Mucosa of rectum (tissue), 2 donors: ENCODE results near the gene MTUS2.

Experiments
- H3K27ac ChIP-seq, 2 donors: one replicate each; pipeline ENCODE4 v1.7.0; 2013; ENCODE audit warnings: inconsistent platforms in 2 of 2, low read depth in 2 of 2, low read length in 2 of 2
- H3K27me3 ChIP-seq, 2 donors: one replicate each; pipeline ENCODE4 v1.7.0; 2013; ENCODE audit warnings: low read length in 2 of 2; ENCODE audit not compliant: control insufficient read depth in 2 of 2, insufficient read depth in 2 of 2
- H3K36me3 ChIP-seq, 2 donors: one replicate each; pipeline ENCODE4 v1.7.0; 2013; ENCODE audit warnings: low read length in 2 of 2; ENCODE audit not compliant: control insufficient read depth in 2 of 2, insufficient read depth in 2 of 2
- H3K4me1 ChIP-seq, 2 donors: one replicate each; pipeline ENCODE4 v1.7.0; 2013; ENCODE audit warnings: low read length in 2 of 2, mild to moderate bottlenecking in 1 of 2; ENCODE audit not compliant: control insufficient read depth in 2 of 2, insufficient read depth in 2 of 2
- H3K4me3 ChIP-seq, 2 donors: one replicate each; pipeline ENCODE4 v1.7.0; 2013; ENCODE audit warnings: low read length in 2 of 2
- H3K9ac ChIP-seq, 2 donors: one replicate each; pipeline ENCODE4 v1.7.0; 2013; ENCODE audit warnings: low read length in 2 of 2, low read depth in 1 of 2, mild to moderate bottlenecking in 1 of 2
- H3K9me3 ChIP-seq, 2 donors: one replicate each; pipeline ENCODE4 v1.7.0; 2013; ENCODE audit warnings: low read length in 2 of 2; ENCODE audit not compliant: control insufficient read depth in 2 of 2
- donor health status: healthy.
- donor health status: Normal muscosa, but diverticular disease.

Gene MTUS2

GRCh38 chr13:29164116-29164515 is 344.0 kb downstream of the MTUS2 start:
- Histone ChIP-seq H3K27me3 (no peaks in the 10 kb centered on the region), H3K4me1 (no peaks in the 10 kb centered on the region), H3K9me3 (peaks cover 0 to 9% of the 10 kb centered on the region in 2 donors), H3K4me3 (no peak overlapping the region), H3K36me3 (no peaks in the 10 kb centered on the region), H3K9ac (no peak overlapping the region), H3K27ac (no peak overlapping the region)

- Histone ChIP-seq H3K27me3 (no peaks in the 10 kb centered on the region), H3K27ac (no peak overlapping the region), H3K4me3 (no peak overlapping the region), H3K9me3 (peaks cover 0 to 9% of the 10 kb centered on the region in 2 donors), H3K4me1 (no peaks in the 10 kb centered on the region), H3K36me3 (no peaks in the 10 kb centered on the region), H3K9ac (no peak overlapping the region)
Observed at GRCh38 chr13:29165216-29165615, 345.1 kb downstream of the MTUS2 start.

- no peaks in the 10 kb centered on the region for H3K27me3 ChIP-seq
- H3K27ac ChIP-seq = no peak overlapping the region
- no peaks in the 10 kb centered on the region for H3K4me1 ChIP-seq
Observed at GRCh38 chr13:29165840-29166239, 345.7 kb downstream of the MTUS2 start.

DNA sequence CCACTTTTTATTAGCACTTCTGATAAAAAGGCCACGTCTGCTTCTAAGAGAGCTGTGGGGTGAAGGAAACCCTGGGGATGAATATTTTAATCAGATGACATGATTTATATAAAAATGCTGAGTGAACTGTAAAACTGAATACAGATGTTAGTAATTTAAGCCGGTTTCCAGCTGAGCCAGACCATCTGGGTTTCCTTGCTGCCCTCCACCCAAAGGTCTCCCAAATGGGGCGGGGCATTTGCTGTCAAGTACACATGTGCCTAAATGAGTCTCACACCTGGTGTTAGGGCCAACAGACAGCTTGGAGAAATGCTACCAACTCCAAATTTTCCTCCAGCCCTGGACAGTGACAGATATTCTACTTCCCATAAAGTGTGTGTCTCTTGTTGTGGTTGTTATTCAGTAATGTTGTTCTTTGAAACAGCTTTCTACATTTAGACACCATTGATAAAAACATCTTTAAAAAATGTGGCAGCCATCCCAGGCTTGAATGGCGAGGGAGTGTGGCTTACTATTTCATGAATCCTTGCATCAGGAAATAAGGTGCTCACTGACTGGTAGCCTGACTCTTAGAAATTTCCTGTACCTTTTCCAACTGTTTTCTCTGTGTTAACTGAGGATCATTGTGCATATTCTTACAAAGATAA is 350.4 kb downstream of the MTUS2 start:
- peaks cover 0 to 11% of the 10 kb centered on the region in 2 donors for H3K9me3 ChIP-seq
- H3K4me1 ChIP-seq = no peaks in the 10 kb centered on the region
- no peak overlapping the region for H3K9ac ChIP-seq
- no peak overlapping the region for H3K4me3 ChIP-seq
- no peak overlapping the region for H3K27ac ChIP-seq
- no peaks in the 10 kb centered on the region for H3K27me3 ChIP-seq
- H3K36me3 ChIP-seq = no peaks in the 10 kb centered on the region

More at GRCh38 chr13:29165840-29166239, 345.7 kb downstream of the MTUS2 start:
- Histone ChIP-seq H3K36me3 (no peaks in the 10 kb centered on the region), H3K4me3 (no peak overlapping the region), H3K9me3 (peaks cover 0 to 9% of the 10 kb centered on the region in 2 donors), H3K9ac (no peak overlapping the region)

- no peak overlapping the region for H3K9ac ChIP-seq
- H3K4me3 ChIP-seq = no peak overlapping the region
- H3K27me3 ChIP-seq = no peaks in the 10 kb centered on the region
- peaks cover 0 to 11% of the 10 kb centered on the region in 2 donors for H3K9me3 ChIP-seq
- no peaks in the 10 kb centered on the region for H3K4me1 ChIP-seq
- no peaks in the 10 kb centered on the region for H3K36me3 ChIP-seq
- H3K27ac ChIP-seq = no peak overlapping the region
Observed at GRCh38 chr13:29171244-29171643, 351.1 kb downstream of the MTUS2 start.

- no peaks in the 10 kb centered on the region for H3K36me3 ChIP-seq
- no peaks in the 10 kb centered on the region for H3K27me3 ChIP-seq
- no peak overlapping the region for H3K27ac ChIP-seq
- peaks cover 0 to 11% of the 10 kb centered on the region in 2 donors for H3K9me3 ChIP-seq
- H3K4me1 ChIP-seq = no peaks in the 10 kb centered on the region
- H3K9ac ChIP-seq = no peak overlapping the region
- H3K4me3 ChIP-seq = no peak overlapping the region
Observed at GRCh38 chr13:29174093-29174492, 354.0 kb downstream of the MTUS2 start.

- Histone ChIP-seq H3K4me3 (no peak overlapping the region), H3K9ac (no peak overlapping the region), H3K27ac (no peak overlapping the region), H3K9me3 (peaks cover 0 to 13% of the 10 kb centered on the region in 2 donors), H3K36me3 (no peaks in the 10 kb centered on the region), H3K4me1 (no peaks in the 10 kb centered on the region), H3K27me3 (no peaks in the 10 kb centered on the region)
Observed at GRCh38 chr13:29175250-29175873, 355.2 kb downstream of the MTUS2 start.

GRCh38 chr13:29180055-29180454 is 359.9 kb downstream of the MTUS2 start:
- no peaks in the 10 kb centered on the region for H3K4me1 ChIP-seq
- no peak overlapping the region for H3K4me3 ChIP-seq
- H3K9me3 ChIP-seq = peaks cover 0 to 6% of the 10 kb centered on the region in 2 donors
- H3K9ac ChIP-seq = no peak overlapping the region
- no peaks in the 10 kb centered on the region for H3K36me3 ChIP-seq
- H3K27ac ChIP-seq = no peak overlapping the region
- H3K27me3 ChIP-seq = no peaks in the 10 kb centered on the region

- Histone ChIP-seq H3K9me3 (peaks cover 0 to 2% of the 10 kb centered on the region in 2 donors), H3K4me1 (no peaks in the 10 kb centered on the region), H3K9ac (no peak overlapping the region), H3K27me3 (no peaks in the 10 kb centered on the region), H3K36me3 (no peaks in the 10 kb centered on the region), H3K27ac (no peak overlapping the region), H3K4me3 (no peak overlapping the region)
Observed at GRCh38 chr13:29182216-29182615, 362.1 kb downstream of the MTUS2 start.

- H3K4me1 ChIP-seq = no peaks in the 10 kb centered on the region
- no peak overlapping the region for H3K9ac ChIP-seq
- H3K36me3 ChIP-seq = no peaks in the 10 kb centered on the region
- H3K27ac ChIP-seq = no peak overlapping the region
- no peak overlapping the region for H3K4me3 ChIP-seq
- peaks cover 0 to 4% of the 10 kb centered on the region in 2 donors for H3K9me3 ChIP-seq
- no peaks in the 10 kb centered on the region for H3K27me3 ChIP-seq
Observed at GRCh38 chr13:29185926-29186325, 365.8 kb downstream of the MTUS2 start.
